ENCODE results near the gene FAM120A.

DNA sequence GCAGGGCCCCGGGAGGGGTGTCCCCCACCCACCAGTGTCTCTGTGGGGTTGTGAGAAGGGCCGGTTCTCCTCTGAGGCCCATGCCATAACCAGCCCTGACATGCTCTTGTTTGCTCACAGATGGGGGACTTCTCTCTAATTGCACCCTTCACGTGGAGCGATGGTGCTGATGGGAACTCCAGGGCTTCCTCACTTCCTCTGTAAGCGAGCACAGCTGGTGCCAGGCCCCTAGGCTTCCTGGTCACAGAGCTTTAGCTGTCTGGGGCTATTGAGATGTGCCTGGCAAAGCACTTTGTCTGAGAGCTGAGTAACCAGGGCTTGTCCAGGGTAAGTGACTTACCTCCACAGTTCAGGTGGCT, 161.3 kb downstream of the FAM120A start:
- TF ChIP-seq CTCF (IDR thresholded peaks at IDR 0.05) = no peak
- no peak for TF ChIP-seq POLR2AphosphoS5 (IDR thresholded peaks at IDR 0.05)
